AG09309 (cell line): Measurements from ENCODE around the gene GPR179.

Experiments
- DNase-seq: peaks from one replicate; pipeline ENCODE4 v3.0.0-alpha.2; 2010; ENCODE audit warnings: low read depth
- H3K4me3 ChIP-seq: 2 replicates; pipeline ENCODE4 v1.5.1; 2011; ENCODE audit warnings: mild to moderate bottlenecking, low read depth, low read length, moderate library complexity; ENCODE audit not compliant: control insufficient read depth
- TF ChIP-seq, protein P1 (sequence below): IDR thresholded peaks from 2 replicates; pipeline ENCODE4 v1.5.1; 2011; ENCODE audit warnings: mild to moderate bottlenecking, low read depth, low read length, inconsistent platforms; ENCODE audit not compliant: insufficient read depth, control insufficient read depth; ENCODE audit errors: missing control alignments

Gene GPR179

GRCh38 chr17:38353086-38353604, 9.4 kb upstream of the GPR179 start:
- TF ChIP-seq, protein P1, sequence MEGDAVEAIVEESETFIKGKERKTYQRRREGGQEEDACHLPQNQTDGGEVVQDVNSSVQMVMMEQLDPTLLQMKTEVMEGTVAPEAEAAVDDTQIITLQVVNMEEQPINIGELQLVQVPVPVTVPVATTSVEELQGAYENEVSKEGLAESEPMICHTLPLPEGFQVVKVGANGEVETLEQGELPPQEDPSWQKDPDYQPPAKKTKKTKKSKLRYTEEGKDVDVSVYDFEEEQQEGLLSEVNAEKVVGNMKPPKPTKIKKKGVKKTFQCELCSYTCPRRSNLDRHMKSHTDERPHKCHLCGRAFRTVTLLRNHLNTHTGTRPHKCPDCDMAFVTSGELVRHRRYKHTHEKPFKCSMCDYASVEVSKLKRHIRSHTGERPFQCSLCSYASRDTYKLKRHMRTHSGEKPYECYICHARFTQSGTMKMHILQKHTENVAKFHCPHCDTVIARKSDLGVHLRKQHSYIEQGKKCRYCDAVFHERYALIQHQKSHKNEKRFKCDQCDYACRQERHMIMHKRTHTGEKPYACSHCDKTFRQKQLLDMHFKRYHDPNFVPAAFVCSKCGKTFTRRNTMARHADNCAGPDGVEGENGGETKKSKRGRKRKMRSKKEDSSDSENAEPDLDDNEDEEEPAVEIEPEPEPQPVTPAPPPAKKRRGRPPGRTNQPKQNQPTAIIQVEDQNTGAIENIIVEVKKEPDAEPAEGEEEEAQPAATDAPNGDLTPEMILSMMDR: no peak
- H3K4me3 ChIP-seq: peak overlapping the region; percentile 77
- DNase-seq: no peak

DNA sequence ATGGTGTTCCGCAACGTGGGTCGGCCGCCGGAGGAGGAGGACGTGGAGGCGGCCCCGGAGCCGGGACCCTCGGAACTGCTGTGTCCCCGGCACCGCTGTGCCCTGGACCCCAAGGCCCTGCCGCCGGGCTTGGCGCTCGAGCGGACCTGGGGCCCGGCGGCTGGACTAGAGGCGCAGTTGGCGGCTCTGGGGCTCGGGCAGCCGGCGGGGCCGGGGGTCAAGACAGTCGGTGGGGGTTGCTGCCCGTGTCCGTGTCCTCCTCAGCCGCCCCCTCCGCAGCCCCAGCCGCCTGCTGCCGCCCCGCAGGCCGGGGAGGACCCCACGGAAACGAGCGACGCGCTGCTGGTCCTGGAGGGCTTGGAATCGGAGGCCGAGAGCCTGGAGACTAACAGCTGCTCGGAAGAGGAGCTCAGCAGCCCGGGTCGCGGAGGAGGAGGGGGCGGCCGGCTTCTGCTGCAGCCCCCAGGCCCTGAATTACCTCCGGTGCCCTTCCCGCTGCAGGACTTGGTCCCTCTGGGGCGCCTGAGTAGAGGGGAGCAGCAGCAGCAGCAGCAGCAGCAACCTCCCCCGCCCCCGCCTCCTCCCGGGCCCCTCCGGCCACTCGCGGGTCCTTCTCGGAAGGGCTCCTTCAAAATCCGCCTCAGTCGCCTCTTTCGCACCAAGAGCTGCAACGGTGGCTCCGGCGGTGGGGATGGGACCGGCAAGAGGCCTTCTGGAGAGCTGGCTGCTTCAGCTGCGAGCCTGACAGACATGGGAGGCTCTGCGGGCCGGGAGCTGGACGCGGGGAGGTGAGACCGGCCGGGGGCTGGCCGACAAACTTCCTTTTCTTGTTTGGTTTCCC, 8.7 kb upstream of the GPR179 start:
- DNase-seq: no peak
- TF ChIP-seq, protein P1: no peak
- peak overlapping the region; percentile 77 for H3K4me3 ChIP-seq

GRCh38 chr17:38351412-38352222, 7.9 kb upstream of the GPR179 start, which contains the start of gene SOCS7:
TSS of gene SOCS7 (plus strand) at chr17:38351844. CDS start at chr17:38352053, 209 bp downstream.
- TF ChIP-seq, protein P1: no peak
- peak within 1 kb of the TSS; percentile 77 for H3K4me3 ChIP-seq
- peak; percentile 48 for DNase-seq

DNA sequence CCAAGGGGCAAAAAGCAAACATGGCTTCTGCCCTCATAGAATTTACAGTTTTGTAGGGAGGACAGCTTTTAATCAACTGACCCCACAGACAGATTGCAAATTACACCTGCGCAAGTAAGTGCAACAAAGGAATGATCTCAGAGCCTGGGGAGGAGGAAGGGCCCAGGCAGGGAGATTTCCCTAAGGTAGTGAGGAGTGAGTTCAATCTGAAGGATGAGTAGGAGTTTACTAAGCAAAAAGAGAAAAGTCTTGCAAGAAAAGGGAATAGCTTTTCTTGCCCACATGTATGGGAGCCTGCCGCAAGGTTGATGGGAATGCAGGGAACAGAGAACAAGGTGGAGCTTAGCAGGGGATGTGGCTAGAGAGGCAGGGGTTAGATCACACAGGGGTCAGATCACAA, 6.3 kb upstream of the GPR179 start:
- TF ChIP-seq, protein P1: no peak
- H3K4me3 ChIP-seq: no peak overlapping the region
- DNase-seq: no peak

- no peak overlapping the region for H3K4me3 ChIP-seq
- TF ChIP-seq, protein P1: peak; percentile 98
- DNase-seq: peak; percentile 45
Measured at GRCh38 chr17:38349097-38349730, 5.5 kb upstream of the GPR179 start.

DNA sequence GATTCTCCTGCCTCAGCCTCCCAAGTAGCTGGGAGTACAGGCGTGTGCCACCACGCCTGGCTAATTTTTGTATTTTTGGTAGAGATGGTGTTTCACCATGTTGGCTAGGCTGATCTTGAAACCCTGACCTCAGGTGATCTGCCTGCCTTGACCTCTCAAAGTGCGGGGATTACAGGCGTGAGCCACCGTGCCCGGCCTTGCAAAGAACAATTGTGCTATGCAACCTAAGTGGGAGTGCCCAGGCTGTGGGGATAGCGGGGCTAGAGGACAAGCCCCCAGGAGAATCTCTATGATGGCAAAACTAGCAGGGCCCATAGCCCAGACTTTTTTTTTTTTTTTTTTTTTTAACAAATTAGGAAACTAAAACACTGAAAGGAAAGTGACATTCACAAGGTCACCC, 2.0 kb upstream of the GPR179 start:
- TF ChIP-seq, protein P1: no peak
- DNase-seq: no peak
- H3K4me3 ChIP-seq: no peak overlapping the region
